GM12865 (cell line): ENCODE data around the gene UNC13D.

Experiments used
- DNase-seq: peaks from one replicate; pipeline ENCODE4 v3.0.0; 2010; ENCODE audit warnings: low read depth
- H3K4me3 ChIP-seq: 2 replicates; pipeline ENCODE4 v1.5.1; 2011; ENCODE audit warnings: mild to moderate bottlenecking, low read depth, low read length, control low read depth
- TF ChIP-seq, protein P1 (sequence below): IDR thresholded peaks from 2 replicates; pipeline ENCODE4 v1.5.1; 2011; ENCODE audit warnings: low read length, control low read depth, low read depth, inconsistent platforms; ENCODE audit not compliant: insufficient read depth; ENCODE audit errors: missing control alignments

UNC13D gene

DNA sequence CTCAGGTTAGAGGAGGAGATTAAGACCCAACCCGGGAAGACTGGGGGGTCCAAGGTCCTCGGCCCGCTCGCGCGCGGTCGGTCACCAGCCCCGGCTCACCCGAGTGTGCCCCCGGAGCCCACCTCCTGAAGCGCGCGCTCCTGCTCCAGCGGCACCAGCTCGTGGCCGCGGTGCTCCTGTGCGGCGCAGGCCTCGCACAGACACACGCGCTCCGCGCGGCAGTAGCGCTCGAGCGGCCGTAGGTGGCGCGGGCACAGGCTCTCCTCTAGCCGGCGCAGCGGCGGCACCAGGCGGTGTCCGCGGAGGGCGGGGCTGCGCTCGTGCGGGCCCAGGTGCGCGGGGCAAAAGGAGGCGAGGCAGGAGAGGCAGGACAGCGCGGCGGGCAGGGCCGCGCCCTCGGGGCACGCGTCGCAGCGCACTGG is 33.6 kb upstream of the UNC13D start:
- TF ChIP-seq, protein P1, sequence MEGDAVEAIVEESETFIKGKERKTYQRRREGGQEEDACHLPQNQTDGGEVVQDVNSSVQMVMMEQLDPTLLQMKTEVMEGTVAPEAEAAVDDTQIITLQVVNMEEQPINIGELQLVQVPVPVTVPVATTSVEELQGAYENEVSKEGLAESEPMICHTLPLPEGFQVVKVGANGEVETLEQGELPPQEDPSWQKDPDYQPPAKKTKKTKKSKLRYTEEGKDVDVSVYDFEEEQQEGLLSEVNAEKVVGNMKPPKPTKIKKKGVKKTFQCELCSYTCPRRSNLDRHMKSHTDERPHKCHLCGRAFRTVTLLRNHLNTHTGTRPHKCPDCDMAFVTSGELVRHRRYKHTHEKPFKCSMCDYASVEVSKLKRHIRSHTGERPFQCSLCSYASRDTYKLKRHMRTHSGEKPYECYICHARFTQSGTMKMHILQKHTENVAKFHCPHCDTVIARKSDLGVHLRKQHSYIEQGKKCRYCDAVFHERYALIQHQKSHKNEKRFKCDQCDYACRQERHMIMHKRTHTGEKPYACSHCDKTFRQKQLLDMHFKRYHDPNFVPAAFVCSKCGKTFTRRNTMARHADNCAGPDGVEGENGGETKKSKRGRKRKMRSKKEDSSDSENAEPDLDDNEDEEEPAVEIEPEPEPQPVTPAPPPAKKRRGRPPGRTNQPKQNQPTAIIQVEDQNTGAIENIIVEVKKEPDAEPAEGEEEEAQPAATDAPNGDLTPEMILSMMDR: peak; percentile 61
- peak; percentile 78 for DNase-seq
- H3K4me3 ChIP-seq: peak overlapping the region; percentile 25

DNA sequence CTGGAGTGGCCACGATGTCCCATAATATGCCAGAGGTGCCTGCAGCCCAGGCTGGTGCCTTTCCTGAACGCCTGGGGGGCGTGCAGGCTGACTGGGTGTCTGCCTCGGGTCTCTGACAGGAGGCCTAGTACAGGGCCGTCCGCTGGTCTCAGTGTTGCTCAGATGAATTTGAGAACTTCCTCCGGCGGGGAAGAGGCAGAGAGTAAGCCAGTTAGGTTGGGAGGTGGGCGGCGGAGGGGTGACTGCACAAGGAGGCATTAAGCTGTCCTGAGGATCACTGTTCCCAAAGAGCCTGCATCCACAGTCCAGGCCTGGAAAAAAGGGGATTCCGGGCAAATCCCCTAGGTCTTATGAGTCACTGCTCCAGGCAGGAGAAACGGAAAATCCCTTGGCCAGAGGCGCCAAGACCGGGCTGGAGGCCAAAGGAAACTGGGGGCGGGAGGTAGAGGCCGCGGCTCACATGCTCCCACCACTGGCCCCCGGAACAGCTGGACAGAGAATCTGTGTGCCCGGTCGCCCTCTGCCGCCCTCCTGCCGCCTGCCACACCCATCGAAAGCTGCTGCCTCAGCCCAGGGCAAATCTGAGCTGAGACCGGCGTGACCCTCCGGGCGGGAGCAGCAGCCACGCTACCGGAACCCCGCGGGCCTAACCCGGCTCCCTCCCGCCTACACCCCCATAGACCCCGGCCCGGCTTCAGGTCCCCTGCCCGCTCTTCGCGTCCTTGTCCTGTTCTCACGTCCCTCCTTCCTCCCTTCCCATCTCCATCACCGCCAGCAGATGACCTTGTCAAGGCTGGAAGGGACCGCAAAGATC is 32.9 kb upstream of the UNC13D start:
- DNase-seq: no peak
- TF ChIP-seq, protein P1: no peak
- H3K4me3 ChIP-seq: peak overlapping the region; percentile 25

DNA sequence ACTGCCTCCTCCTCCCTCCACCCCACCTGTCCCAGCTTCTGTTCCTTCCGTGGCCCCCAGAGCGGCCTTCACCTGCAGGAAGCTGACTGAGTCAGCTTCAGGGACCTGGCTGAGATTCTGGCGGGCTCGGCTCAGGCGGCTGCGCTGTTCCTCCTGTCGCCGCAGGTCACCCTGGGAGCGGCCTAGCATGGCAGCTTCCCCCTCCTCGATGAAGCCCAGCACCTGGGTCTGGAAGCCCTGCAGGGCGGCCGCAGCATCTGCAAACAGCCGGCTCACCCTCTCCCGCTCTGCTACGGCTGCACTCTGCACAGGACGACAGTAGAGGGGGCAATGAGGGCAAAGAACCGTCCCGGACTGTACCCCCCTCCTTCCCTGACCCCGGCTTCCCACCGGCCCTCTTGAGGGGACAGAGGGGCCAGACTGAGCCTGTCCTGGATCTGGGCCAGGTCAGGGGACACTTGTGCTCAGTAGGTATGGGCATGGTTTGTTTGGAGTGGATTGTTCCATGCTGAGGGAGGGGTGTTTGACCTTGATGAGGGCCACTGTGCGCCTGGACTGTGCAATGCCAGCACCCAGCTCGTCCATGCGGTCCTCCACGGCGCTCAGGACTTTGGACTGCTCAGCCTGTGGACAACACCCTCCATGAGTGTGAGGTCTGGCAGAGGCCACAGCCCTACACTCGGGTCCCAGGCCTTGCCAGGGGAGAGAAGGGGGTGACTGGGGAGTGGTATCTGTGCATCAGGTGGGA is 32.2 kb upstream of the UNC13D start:
- peak; percentile 69 for DNase-seq
- TF ChIP-seq, protein P1: peak; percentile 7
- H3K4me3 ChIP-seq: no peak overlapping the region

DNA sequence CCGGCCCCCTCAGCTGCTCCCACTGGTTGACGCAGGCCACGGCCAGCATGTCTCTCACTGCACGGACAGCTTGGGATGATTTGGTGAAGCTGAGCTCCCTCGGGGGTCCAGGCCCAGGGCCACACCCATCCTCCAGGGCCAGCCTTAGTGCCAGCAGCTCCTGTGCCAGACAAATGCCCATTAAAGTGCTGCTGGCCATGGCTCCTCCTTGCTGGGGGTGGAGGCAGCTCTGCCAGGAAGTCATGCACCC is 31.7 kb upstream of the UNC13D start:
- TF ChIP-seq, protein P1: no peak
- no peak for DNase-seq
- no peak overlapping the region for H3K4me3 ChIP-seq

DNA sequence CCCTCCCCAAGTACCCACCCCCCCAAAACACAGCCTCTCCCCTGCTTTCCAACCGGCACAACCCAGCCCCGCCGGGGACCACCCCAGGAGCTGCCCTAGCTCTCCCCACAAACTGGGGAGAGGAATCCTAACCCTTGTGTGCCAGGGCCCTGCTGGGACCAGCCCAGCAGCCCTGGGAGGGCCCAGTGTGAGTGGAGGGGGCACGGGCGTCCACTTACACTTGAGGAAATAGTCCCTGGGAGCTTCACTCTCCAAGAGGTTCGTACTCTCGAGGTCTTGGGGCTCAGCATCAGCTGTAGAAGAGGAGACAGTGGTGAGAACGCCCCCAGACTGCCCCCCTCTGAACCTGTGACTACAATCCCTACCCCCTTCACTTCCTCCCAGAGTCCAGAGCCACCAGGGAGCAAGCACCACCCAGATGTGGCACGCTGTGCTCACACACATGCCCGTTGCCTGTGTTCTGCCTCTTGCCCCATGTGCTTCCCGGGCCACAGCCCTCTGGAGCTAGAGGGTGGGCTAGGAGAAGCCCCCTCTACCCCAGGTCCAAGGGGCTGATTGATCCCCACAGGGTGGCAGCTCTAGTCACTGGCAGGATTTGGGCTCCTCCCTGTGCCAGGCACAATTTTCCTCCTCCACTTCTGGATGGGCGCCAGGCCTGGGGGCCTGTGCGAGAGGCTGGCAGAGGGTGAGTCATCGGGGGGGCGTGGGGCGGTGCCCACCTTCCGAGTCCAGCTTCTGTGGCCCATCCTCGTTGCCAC is 31.2 kb upstream of the UNC13D start:
- DNase-seq: no peak
- TF ChIP-seq, protein P1: no peak

DNA sequence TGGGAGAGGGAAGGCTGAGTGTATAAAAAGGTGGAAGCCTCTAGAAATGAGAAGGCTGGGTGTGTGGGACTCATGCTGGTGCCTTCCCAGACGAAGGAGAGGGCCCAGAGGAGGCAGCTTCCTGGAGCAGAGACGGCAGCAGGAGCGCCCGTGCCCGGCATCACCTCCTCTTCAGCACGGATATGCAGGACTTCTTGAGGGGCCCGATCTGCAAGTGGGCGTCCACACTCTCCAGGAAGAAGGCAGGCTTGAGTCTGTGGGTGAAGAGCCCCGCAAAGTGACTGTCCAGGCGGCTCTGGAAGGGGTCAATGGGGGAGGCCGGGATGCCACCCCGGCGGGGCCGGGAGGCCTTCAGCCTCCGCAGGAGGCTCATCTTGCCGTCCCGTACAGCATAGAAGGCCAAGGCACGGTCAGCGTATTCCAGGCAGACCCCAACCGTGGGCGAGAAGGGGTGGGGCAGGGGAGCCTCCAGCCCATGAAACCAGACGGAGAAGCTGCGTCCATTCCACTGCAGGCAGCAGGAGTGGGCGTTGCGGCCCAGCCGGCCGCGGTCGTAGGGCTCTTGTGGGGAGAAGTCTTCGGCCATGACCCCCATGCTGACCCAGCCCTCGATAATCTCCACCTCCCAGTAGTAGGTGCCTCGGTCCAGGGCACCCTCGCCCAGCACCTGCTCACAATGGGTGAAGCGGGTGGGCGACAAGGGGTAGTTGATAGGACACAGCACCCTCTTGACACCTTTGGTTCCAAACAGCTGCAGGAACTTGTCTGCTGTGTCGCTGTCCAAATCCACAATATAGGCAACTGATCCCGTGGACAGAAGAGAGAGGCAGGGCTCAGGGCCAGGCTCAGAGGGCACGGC is 30.3 kb upstream of the UNC13D start:
- DNase-seq: no peak
- TF ChIP-seq, protein P1: no peak
- no peak overlapping the region for H3K4me3 ChIP-seq

More for the DNA sequence above, 31.2 kb upstream of the UNC13D start:
- no peak overlapping the region for H3K4me3 ChIP-seq
